Ascending aorta (tissue), 2 donors: Measurements from ENCODE around the gene PITX3. TPM values are rescaled to one million over a fixed set of nuclear protein-coding genes. Genes with fewer than 3 reads are reported as not detected.
A peak's percentile ranks its signal among the peaks of the same experiment; 100 is the strongest.

Experiments used
- DNase-seq, 2 donors: peaks; one replicate each; pipeline ENCODE4 v3.0.0-alpha.2; 2019; ENCODE audit warnings: low spot score in 2 of 2
- H3K27ac ChIP-seq, 2 donors: fragments of 200-600 bp; sonication (generic); one replicate each; pipeline ENCODE4 v1.5.1; 2016 to 2017; ENCODE audit warnings: mild to moderate bottlenecking in 1 of 2
- H3K27me3 ChIP-seq: fragments of 200-600 bp; sonication (generic); one replicate; pipeline ENCODE4 v1.5.1; 2017
- H3K36me3 ChIP-seq, 2 donors: fragments of 200-600 bp; sonication (generic); one replicate each; pipeline ENCODE4 v1.5.1; 2016
- H3K4me1 ChIP-seq, 2 donors: fragments of 200-600 bp; sonication (generic); one replicate each; pipeline ENCODE4 v1.5.1; 2016 to 2017; ENCODE audit warnings: mild to moderate bottlenecking in 1 of 2
- H3K4me3 ChIP-seq, 2 donors: fragments of 200-600 bp; sonication (generic); one replicate each; pipeline ENCODE4 v1.5.1; 2016 to 2017; ENCODE audit warnings: mild to moderate bottlenecking in 1 of 2
- H3K9me3 ChIP-seq, 2 donors: fragments of 200-600 bp; sonication (generic); one replicate each; pipeline ENCODE4 v1.5.1; 2016
- CTCF ChIP-seq, 3 experiments: fragments of 200-600 bp in 2 of 3; fragments of 450-650 bp in 1 of 3; sonication (generic) in 2 of 3; IDR thresholded peaks; one replicate each; pipeline ENCODE4 v1.5.1; 2016 to 2019; ENCODE audit warnings: antibody characterized with exemption in 3 of 3, mild to moderate bottlenecking in 1 of 3, moderate library complexity in 1 of 3
- intact Hi-C: fragments of 100-400 bp; cut with DNase I; formaldehyde crosslinking; loops from one replicate; pipeline ENCODE4 v1.15.1; 2023
- total RNA-seq: library from RNA; depleted of rRNA; stranded (reverse); fragments of >200 nt; gene quantifications from one replicate; pipeline ENCODE4 v1.1.0, GENCODE V29; 2016

Gene PITX3
- total RNA-seq, 1 donor from 2014 or later: not detected

DNA sequence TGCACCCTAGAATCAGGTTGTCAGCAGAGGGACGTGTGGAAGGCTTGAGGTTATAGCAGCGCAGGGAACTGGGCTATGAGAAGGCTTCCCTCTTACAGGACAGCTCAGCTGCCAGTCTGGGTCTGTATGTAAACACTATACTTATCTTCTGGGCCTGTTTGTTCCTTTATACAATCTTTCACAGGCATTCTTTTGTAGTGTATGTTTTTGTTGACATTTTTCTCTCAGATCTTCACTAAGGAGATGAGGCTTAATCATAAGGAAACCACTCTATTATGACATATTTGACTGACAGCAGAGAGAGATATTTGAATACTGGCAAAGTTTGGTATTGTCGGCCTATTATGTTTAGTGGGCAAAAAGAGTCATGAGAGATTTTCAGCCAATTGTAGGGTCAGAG lies 4.9 kb upstream of the PITX3 start:
- no peaks in the 10 kb centered on the region for H3K36me3 ChIP-seq
- peak overlapping the region; percentile 66 to 92 for H3K4me3 ChIP-seq
- H3K27ac ChIP-seq: peak overlapping the region; percentile 85 to 90
- no peak for DNase-seq
- no peaks in the 10 kb centered on the region for H3K9me3 ChIP-seq
- H3K27me3 ChIP-seq: no peaks in the 10 kb centered on the region
- peaks cover 8 to 21% of the 10 kb centered on the region in 2 donors for H3K4me1 ChIP-seq
- no peak for TF ChIP-seq CTCF (IDR thresholded peaks at IDR 0.05)
- intact Hi-C loops: no loop called here

DNA sequence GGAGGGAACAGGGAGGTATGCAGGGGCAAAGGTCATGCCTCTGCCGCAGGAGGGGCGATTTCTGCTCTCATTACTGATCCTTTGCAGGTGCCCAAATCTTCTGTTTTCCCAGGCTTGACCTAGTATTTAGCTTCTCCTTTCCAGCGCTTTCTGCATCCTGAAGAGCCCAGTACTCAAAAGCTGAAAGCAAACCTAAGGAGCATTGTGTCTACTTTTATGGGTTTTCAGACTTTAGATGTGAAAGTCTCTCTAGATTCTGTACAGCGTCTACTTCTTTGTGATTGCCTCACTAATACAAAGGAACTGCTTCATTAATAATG lies 4.6 kb upstream of the PITX3 start:
- no peak for TF ChIP-seq CTCF (IDR thresholded peaks at IDR 0.05)
- H3K27ac ChIP-seq: peak overlapping the region; percentile 85 to 90
- H3K4me3 ChIP-seq: peak overlapping the region; percentile 66 to 92
- no peaks in the 10 kb centered on the region for H3K27me3 ChIP-seq
- peaks cover 8 to 25% of the 10 kb centered on the region in 2 donors for H3K4me1 ChIP-seq
- no peaks in the 10 kb centered on the region for H3K9me3 ChIP-seq
- no peak for DNase-seq
- intact Hi-C loops: loop anchor here (1.0 to 2.0 kb wide), 4 partner anchors 15 to 149 kb away; partner anchors contain the start of genes NFKB2, NOLC1 and PPRC1
- no peaks in the 10 kb centered on the region for H3K36me3 ChIP-seq

DNA sequence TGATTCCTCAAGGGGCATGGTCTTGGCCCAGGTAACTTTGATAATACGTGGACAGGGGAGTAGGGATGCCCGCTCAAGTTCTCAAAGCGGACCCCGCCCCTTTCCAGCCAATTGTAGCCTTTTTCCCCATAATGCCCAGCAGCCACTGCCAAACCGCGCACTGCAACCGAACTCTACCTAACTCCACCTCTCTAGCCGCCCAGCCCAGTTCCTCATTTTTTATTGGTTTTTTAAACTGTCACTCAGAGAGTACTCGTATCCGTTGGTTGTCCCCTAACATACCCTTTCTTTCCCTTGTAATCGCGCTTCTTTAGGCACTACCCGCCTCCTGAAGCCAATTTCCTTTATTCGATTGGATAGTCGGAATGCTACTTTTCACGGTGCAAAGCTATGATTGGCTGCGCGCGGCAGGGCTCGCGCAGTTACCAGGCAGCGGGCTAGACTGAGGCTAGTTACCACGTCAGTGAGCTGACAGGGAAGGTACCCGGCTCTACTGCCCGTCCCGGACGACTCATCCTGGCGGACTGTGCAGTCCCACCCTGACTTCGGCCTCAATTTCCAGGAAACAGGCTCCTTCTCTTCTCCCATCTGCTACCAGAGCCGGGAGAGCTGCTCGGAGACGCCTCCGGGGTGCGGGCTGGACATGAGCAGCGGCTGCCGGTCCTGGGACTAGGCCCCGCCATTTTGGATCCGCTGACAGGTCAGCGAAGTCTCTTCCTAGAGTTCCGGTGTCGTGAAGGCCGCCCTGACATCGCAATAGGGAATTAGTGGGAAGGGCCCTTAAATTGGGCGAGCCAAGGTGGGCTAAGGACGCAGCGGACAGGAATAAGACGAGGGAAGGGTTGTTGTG lies 4.0 kb upstream of the PITX3 start, which contains the start of gene GBF1:
Gene GBF1 (plus strand): TSS at position 451 of the 850 bp plus-strand sequence. CDS start 13,407 bp downstream, outside the sequence.
- peak; percentile 89 to 97 for DNase-seq
- intact Hi-C loops: loop anchor here (1.0 to 2.0 kb wide), 4 partner anchors 15 to 150 kb away; partner anchors contain the start of genes NFKB2, NOLC1 and PPRC1
- Histone ChIP-seq H3K27ac (peak within 1 kb of the TSS; percentile 85 to 90), H3K27me3 (no peaks in the 10 kb centered on the region), H3K9me3 (no peaks in the 10 kb centered on the region), H3K4me1 (peaks cover 13 to 30% of the 10 kb centered on the region in 2 donors), H3K4me3 (peak within 1 kb of the TSS; percentile 66 to 92), H3K36me3 (no peaks in the 10 kb centered on the region)
- TF ChIP-seq CTCF (IDR thresholded peaks at IDR 0.05): no peak

- no peak overlapping the region for H3K4me3 ChIP-seq
- intact Hi-C loops: loop anchor here (5.0 kb wide), 1 partner anchor 259 kb away; the partner anchor contains the start of genes ACTR1A and SUFU
- no peak overlapping the region for H3K27ac ChIP-seq
These were observed 2.0 kb upstream of the PITX3 start for GRCh38 chr10:102243309-102243708.

DNA sequence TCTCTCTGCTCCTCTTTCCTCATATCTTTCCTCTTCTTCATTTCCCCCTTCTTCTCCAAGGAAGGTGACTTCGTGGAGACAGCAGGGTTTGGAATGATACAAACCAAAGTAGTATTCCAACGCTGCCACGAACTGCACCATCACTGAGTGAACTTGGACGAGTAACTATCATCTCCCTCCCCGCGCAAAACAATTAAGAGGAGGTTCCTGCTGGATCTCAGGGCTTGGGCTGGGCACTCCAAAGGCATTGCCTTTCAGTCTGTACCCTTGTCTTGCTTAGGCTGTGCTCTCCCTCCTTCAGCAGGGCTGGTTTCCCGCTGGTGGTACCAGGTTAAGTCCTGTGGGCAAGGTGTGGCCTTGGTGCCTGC lies 790 bp upstream of the PITX3 start:
- Histone ChIP-seq H3K27me3 (no peaks in the 10 kb centered on the region), H3K36me3 (no peaks in the 10 kb centered on the region), H3K27ac (no peak overlapping the region), H3K4me1 (peaks cover 13 to 30% of the 10 kb centered on the region in 2 donors), H3K9me3 (no peaks in the 10 kb centered on the region), H3K4me3 (peak overlapping the region; percentile 70 to 71)
- intact Hi-C loops: loop anchor here (5.0 kb wide), 1 partner anchor 260 kb away; the partner anchor contains the start of genes ACTR1A and SUFU
- TF ChIP-seq CTCF (IDR thresholded peaks at IDR 0.05): no peak
- no peak for DNase-seq

More at GRCh38 chr10:102243309-102243708, 2.0 kb upstream of the PITX3 start:
- H3K27me3 ChIP-seq: no peaks in the 10 kb centered on the region
- DNase-seq: no peak
- H3K36me3 ChIP-seq: no peaks in the 10 kb centered on the region
- H3K9me3 ChIP-seq: no peaks in the 10 kb centered on the region
- TF ChIP-seq CTCF (IDR thresholded peaks at IDR 0.05): no peak
- H3K4me1 ChIP-seq: peaks cover 16 to 30% of the 10 kb centered on the region in 2 donors
